ENCODE results near the gene EIPR1.
"Not testable (repeated sequence)": the region's sequence is repeated elsewhere in the genome, so short reads cannot be mapped to it uniquely, and the experiment has no call there.

DNA sequence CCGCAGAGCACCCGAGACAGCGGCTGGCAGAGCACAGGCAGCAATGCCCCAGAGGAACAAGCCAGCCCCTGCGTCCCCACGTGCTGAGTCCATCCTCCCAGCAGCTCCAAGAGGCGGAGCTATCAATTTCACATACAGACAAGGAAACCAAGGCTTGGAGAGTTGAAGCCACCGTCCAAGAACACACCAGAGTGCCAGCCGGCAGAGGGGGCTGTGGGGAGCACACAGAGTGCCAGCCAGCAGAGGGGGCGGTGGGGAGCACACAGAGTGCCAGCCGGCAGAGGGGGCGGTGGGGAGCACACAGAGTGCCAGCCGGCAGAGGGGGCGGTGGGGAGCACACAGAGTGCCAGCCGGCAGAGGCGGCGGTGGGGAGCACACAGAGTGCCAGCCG is 91.0 kb downstream of the EIPR1 start:
- peak in 1 of 2 experiments; percentile 20; a peak in 1 of 4 replicates for TF ChIP-seq CTCF (conservative IDR thresholded peaks at IDR 0.05; ENCODE audit: low read depth in 2 of 2)
- TF ChIP-seq POLR2AphosphoS5 (IDR thresholded peaks at IDR 0.05; ENCODE audit: low read depth); JUNB (IDR thresholded peaks at IDR 0.05; ENCODE audit: unreplicated experiment); EZH2 (IDR thresholded peaks at IDR 0.05; ENCODE audit: low read depth, unreplicated experiment); EZH2phosphoT487 (IDR thresholded peaks at IDR 0.05; ENCODE audit: unreplicated experiment); CREB1 (CRISPR knock-in tag; IDR thresholded peaks at IDR 0.05; ENCODE audit: low read depth); STAT1 (IDR thresholded peaks at IDR 0.05; ENCODE audit: unreplicated experiment); ZNF331 (CRISPR knock-in tag; IDR thresholded peaks at IDR 0.05; ENCODE audit: low read depth); ETS1 (IDR thresholded peaks at IDR 0.05); ZNF114 (CRISPR knock-in tag; IDR thresholded peaks at IDR 0.05): not testable (repeated sequence)
- TF ChIP-seq, protein P1, sequence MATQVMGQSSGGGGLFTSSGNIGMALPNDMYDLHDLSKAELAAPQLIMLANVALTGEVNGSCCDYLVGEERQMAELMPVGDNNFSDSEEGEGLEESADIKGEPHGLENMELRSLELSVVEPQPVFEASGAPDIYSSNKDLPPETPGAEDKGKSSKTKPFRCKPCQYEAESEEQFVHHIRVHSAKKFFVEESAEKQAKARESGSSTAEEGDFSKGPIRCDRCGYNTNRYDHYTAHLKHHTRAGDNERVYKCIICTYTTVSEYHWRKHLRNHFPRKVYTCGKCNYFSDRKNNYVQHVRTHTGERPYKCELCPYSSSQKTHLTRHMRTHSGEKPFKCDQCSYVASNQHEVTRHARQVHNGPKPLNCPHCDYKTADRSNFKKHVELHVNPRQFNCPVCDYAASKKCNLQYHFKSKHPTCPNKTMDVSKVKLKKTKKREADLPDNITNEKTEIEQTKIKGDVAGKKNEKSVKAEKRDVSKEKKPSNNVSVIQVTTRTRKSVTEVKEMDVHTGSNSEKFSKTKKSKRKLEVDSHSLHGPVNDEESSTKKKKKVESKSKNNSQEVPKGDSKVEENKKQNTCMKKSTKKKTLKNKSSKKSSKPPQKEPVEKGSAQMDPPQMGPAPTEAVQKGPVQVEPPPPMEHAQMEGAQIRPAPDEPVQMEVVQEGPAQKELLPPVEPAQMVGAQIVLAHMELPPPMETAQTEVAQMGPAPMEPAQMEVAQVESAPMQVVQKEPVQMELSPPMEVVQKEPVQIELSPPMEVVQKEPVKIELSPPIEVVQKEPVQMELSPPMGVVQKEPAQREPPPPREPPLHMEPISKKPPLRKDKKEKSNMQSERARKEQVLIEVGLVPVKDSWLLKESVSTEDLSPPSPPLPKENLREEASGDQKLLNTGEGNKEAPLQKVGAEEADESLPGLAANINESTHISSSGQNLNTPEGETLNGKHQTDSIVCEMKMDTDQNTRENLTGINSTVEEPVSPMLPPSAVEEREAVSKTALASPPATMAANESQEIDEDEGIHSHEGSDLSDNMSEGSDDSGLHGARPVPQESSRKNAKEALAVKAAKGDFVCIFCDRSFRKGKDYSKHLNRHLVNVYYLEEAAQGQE (IDR thresholded peaks at IDR 0.05; ENCODE audit: unreplicated experiment): not testable (repeated sequence)
